VCaP (cell line): Measurements from ENCODE around the gene PLD2.

Experiments
- H3K27ac ChIP-seq: fragments of 450-650 bp; 2 replicates; pipeline ENCODE4 v1.5.1; 2017
- CTCF ChIP-seq: fragments of 450-650 bp; conservative IDR thresholded peaks from 2 replicates; pipeline ENCODE4 v1.5.1; 2017; ENCODE audit warnings: mild to moderate bottlenecking, moderate library complexity

The PLD2 gene

GRCh38 chr17:4837471-4838308 is 30.7 kb downstream of the PLD2 start:
- no peak for TF ChIP-seq CTCF
- no peak overlapping the region for H3K27ac ChIP-seq

DNA sequence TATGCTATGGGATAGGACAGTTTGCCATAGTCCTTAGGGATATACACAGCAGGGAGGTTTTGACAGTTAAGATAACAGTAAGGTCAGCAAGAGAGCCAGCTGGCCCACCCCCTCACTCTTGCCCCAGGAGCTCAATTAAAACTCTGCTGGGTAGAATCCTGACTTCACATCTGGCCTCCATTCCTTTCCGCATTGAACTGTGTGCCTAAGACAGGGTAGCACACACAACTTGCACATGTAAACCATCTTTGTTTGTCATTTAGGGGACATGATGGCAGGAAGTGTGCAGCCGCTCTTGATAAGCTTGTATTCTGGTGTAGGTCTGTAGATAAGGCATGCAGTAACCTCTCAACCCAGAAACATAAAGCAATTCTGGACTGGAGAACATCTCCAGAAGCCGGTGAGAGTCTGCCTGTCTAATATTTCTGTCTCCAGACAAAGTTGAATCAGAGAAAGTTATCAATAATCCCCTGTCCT is 31.4 kb downstream of the PLD2 start:
- TF ChIP-seq CTCF, result no peak

DNA sequence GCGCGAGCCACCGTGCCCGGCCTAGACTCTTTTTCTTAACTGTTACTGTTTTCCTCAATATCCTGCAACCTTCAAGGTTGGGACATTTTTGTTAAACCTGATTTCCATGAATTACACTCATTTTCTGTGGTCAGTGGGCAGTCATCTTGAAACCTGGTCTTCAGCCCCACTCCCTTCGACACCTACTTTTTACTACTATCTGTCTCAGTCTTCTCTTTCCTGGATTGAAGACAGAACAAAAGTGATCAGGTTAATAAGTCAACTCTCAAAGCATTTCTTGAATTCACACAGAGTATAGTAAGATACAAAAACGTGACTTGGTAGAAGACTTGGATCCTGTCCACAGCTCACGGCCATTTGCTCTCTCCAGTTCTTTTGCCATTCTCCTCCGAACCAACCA is 32.3 kb downstream of the PLD2 start:
- H3K27ac ChIP-seq, result no peak overlapping the region
- no peak for TF ChIP-seq CTCF

More for the DNA sequence above, 31.4 kb downstream of the PLD2 start:
- no peak overlapping the region for H3K27ac ChIP-seq

DNA sequence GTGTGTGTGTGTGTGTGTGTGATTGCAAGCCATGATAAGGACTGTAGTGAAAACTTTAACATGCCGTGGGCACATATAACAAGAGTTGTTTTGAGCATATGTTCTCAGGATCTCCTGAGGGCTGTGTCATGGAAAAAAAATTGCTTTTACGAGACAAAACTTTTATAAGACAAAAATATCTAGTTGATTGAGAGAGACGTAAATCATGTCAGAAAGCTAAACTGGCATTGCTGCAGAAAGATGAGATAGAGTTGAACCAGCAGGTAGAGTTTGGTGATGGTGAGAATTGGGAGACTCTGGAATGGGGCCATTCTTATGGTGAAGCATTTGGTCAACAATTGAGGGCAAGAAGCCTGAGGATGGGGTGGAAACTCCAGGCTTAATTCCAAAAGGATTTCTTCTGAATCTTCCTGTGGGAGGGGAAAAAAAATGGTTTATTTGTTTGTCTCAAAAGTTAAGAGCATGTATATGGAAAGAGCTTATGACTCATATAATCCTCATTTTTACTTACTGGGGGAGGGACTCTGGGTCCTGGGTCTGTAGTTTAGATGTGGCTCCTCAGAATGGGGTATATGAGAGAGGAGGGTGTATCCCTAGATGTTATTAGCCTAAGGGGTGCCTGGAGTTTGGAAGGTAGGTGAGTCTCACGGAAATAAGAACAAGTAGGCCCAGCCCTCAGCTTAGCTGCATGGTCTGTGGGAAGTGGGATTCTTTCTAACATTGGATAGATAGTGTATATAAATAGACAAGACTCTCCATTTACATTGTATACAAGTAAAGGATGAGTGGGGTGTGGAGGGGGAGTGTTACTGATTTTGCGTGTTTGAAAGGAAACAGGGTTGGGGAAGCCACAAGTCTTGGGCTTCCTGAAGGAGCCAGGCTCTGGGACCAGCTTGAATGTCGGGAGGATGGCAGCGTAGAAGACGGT is 33.3 kb downstream of the PLD2 start:
- H3K27ac ChIP-seq, result no peak overlapping the region
- TF ChIP-seq CTCF, result no peak

GRCh38 chr17:4840893-4841242 is 33.9 kb downstream of the PLD2 start:
- TF ChIP-seq CTCF, result no peak
- no peak overlapping the region for H3K27ac ChIP-seq

DNA sequence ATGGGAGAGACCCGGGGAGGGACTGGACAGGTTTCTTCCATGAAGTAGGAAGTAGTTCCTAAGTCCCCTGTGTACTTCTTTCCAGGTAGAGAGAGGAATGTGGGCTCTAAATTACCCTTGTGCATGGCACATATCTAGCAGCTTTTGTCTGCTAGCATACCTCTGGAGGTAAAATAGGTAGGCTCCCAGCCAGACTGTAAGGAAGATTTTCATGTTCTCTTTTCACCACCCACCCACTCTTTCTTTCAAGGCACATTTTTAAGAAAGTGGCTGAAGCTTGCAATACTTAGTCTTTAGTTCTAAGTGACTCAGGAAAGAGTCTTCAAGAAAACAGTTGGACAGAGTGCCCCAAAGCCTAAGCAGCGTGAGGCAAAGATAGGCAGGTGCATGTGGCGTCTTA is 35.4 kb downstream of the PLD2 start:
- H3K27ac ChIP-seq, result no peak overlapping the region
- no peak for TF ChIP-seq CTCF

DNA sequence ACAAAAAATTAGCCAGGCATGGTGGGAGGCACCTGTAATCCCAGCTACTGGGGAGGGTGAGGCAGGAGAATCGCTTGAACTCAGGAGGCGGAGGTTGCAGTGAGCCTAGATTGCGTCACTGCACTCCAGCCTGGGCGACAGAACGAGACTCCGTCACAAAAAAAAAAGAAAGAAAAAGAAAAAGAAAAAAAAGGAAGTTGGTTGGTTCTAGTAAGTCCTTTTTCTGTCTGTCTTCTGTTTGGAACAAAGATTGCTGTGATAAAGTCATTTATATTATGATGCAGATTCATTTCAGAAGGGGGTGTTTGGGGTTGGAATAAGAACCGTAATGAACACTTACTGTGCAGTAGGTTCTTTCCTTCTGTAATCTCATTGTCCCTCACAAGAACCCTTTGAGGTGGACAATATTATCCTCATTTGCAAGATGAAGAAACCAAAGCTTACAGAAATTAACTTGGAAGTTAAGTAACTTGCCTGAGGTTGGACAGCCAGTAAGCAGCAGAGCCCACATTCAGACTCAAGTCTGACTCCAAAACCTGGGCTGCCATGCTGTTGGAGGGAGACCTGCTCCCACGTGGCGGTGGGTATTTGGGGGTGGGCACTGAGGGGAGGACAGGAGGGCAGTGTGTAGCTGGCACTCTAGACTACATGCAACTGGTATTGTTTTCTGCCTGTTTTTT is 36.5 kb downstream of the PLD2 start:
- no peak overlapping the region for H3K27ac ChIP-seq
- no peak for TF ChIP-seq CTCF
